GM23338 (cell line): ENCODE results near the gene IQCE. TPM values are rescaled to one million over a fixed set of nuclear protein-coding genes. Genes with fewer than 3 reads are reported as not detected.

Experiments used
- ATAC-seq: fragments of 200-7000 bp; cut with Tn5 transposase; 3 replicates; pipeline ENCODE4 v1.9.1; 2020
- DNase-seq: peaks from one replicate; pipeline ENCODE4 v3.0.0-alpha.2; 2015; ENCODE audit warnings: low spot score
- H2AFZ ChIP-seq: fragments of 200-600 bp; sonication (generic); 2 replicates; pipeline ENCODE4 v1.8.0; 2016; ENCODE audit warnings: antibody characterized with exemption, mild to moderate bottlenecking, moderate library complexity
- H3F3A ChIP-seq: fragments of 200-600 bp; sonication (generic); replicated peaks from 2 replicates; pipeline ENCODE4 v1.8.0; 2017; ENCODE audit warnings: antibody characterized with exemption, mixed run types, low read depth
- H3K27ac ChIP-seq: fragments of 200-600 bp; sonication (generic); 2 replicates; pipeline ENCODE4 v1.6.1; 2016; ENCODE audit warnings: low read depth
- H3K27me3 ChIP-seq: fragments of 200-600 bp; sonication (generic); 2 replicates; pipeline ENCODE4 v1.8.0; 2016; ENCODE audit warnings: mild to moderate bottlenecking, mixed run types, moderate library complexity; ENCODE audit not compliant: insufficient read depth
- H3K36me3 ChIP-seq: fragments of 200-600 bp; sonication (generic); 2 replicates; pipeline ENCODE4 v1.8.0; 2016; ENCODE audit warnings: mild to moderate bottlenecking; ENCODE audit not compliant: insufficient read depth
- H3K4me1 ChIP-seq: fragments of 200-600 bp; sonication (generic); 2 replicates; pipeline ENCODE4 v1.8.0; 2016; ENCODE audit warnings: mild to moderate bottlenecking, moderate library complexity; ENCODE audit not compliant: insufficient read depth
- H3K4me2 ChIP-seq: fragments of 200-600 bp; sonication (generic); 2 replicates; pipeline ENCODE4 v1.7.1; 2017; ENCODE audit warnings: mixed run types
- H3K4me3 ChIP-seq: fragments of 200-600 bp; sonication (generic); 2 replicates; pipeline ENCODE4 v1.6.1; 2016; ENCODE audit warnings: mixed run types
- H3K79me2 ChIP-seq: fragments of 200-600 bp; sonication (generic); replicated peaks from 2 replicates; pipeline ENCODE4 v1.8.0; 2017; ENCODE audit warnings: mild to moderate bottlenecking; ENCODE audit not compliant: insufficient read depth
- H3K9me2 ChIP-seq: fragments of 200-600 bp; sonication (generic); 2 replicates; pipeline ENCODE4 v1.8.0; 2017; ENCODE audit not compliant: insufficient read depth
- H4K20me1 ChIP-seq: fragments of 200-600 bp; sonication (generic); replicated peaks from 2 replicates; pipeline ENCODE4 v1.8.0; 2017; ENCODE audit warnings: mild to moderate bottlenecking; ENCODE audit not compliant: insufficient read depth
- H3K27ac Mint-ChIP-seq: 2 replicates; pipeline ENCODE4 v1.8.0; 2020; ENCODE audit warnings: inconsistent platforms, mild to moderate bottlenecking, moderate library complexity, mixed read lengths
- H3K27me3 Mint-ChIP-seq: 3 replicates; pipeline ENCODE4 v1.8.0; 2022; ENCODE audit warnings: low read depth, mild to moderate bottlenecking, moderate library complexity, mixed read lengths, inconsistent platforms; ENCODE audit not compliant: insufficient read depth, poor library complexity
- H3K36me3 Mint-ChIP-seq: 3 replicates; pipeline ENCODE4 v1.8.0; 2021; ENCODE audit warnings: low read depth, mild to moderate bottlenecking, inconsistent platforms, moderate library complexity, mixed read lengths
- H3K4me1 Mint-ChIP-seq: 3 replicates; pipeline ENCODE4 v1.8.0; 2020; ENCODE audit warnings: mild to moderate bottlenecking, inconsistent platforms, mixed read lengths
- H3K4me3 Mint-ChIP-seq: 3 replicates; pipeline ENCODE4 v1.8.0; 2021; ENCODE audit warnings: moderate library complexity, mild to moderate bottlenecking, inconsistent platforms, mixed read lengths
- H3K9me3 Mint-ChIP-seq: 3 replicates; pipeline ENCODE4 v1.8.0; 2020; ENCODE audit warnings: moderate library complexity, mild to moderate bottlenecking, inconsistent platforms, mixed read lengths
- CREB1 ChIP-seq: fragments of 250-450 bp; sonication (Bioruptor Pico); IDR thresholded peaks from 2 replicates; pipeline ENCODE4 v1.5.0; 2020; ENCODE audit warnings: low read depth, mild to moderate bottlenecking, moderate library complexity
- CTCF ChIP-seq, 2 experiments: fragments of 200-600 bp in 1 of 2; sonication (generic) in 1 of 2; conservative IDR thresholded peaks; 2 replicates each; pipeline versions ENCODE4 v1.5.1 to v1.6.1; 2016 to 2017; ENCODE audit warnings: antibody characterized with exemption in 2 of 2, low read depth in 2 of 2, mild to moderate bottlenecking in 2 of 2, moderate library complexity in 1 of 2
- EZH2phosphoT487 ChIP-seq: fragments of 200-600 bp; sonication (generic); IDR thresholded peaks from one replicate; pipeline ENCODE4 v1.8.1; 2018; ENCODE audit warnings: antibody characterized with exemption; ENCODE audit not compliant: unreplicated experiment
- JUNB ChIP-seq: IDR thresholded peaks from one replicate; pipeline ENCODE4 v1.6.1; 2016; ENCODE audit warnings: antibody characterized with exemption; ENCODE audit not compliant: unreplicated experiment
- NANOG ChIP-seq: IDR thresholded peaks from 2 replicates; pipeline ENCODE4 v1.6.1; 2016; ENCODE audit warnings: antibody characterized with exemption, borderline replicate concordance
- POLR2AphosphoS5 ChIP-seq: IDR thresholded peaks from 2 replicates; pipeline ENCODE4 v1.6.1; 2016; ENCODE audit warnings: antibody characterized with exemption, low read depth
- REST ChIP-seq: IDR thresholded peaks from one replicate; pipeline ENCODE4 v1.6.1; 2018; ENCODE audit warnings: antibody characterized with exemption; ENCODE audit not compliant: unreplicated experiment
- STAT1 ChIP-seq: IDR thresholded peaks from one replicate; pipeline ENCODE4 v1.6.1; 2016; ENCODE audit warnings: antibody characterized with exemption; ENCODE audit not compliant: unreplicated experiment
- ZNF114 ChIP-seq: fragments of 250-450 bp; sonication (Bioruptor Pico); IDR thresholded peaks from 2 replicates; pipeline ENCODE4 v1.5.0; 2020; ENCODE audit warnings: mild to moderate bottlenecking, moderate library complexity
- ZNF331 ChIP-seq: fragments of 250-450 bp; sonication (Bioruptor Pico); IDR thresholded peaks from 2 replicates; pipeline ENCODE4 v1.5.0; 2020; ENCODE audit warnings: low read depth, mild to moderate bottlenecking, moderate library complexity
- ZNF462 ChIP-seq: fragments of 250-450 bp; sonication (Bioruptor Pico); IDR thresholded peaks from 2 replicates; pipeline ENCODE4 v1.5.0; 2020; ENCODE audit warnings: mild to moderate bottlenecking, moderate library complexity
- polyA plus RNA-seq: library from polyadenylated mRNA; unstranded; fragments of >200 nt; fragmentation: Nextera tagmentation; extraction: Ambion mirVana; gene quantifications from 2 replicates; pipeline ENCODE4 v1.2.1, GENCODE V29; 2016
- total RNA-seq: library from RNA; depleted of rRNA; stranded (reverse); fragments of >200 nt; shearing (Covaris generic); gene quantifications from 2 replicates; pipeline ENCODE4 v1.2.3, GENCODE V29; 2014

The IQCE gene
- total and polyA plus RNA-seq, 2 experiments from 2014 or later, result 5.0 to 7.7 TPM

- TF ChIP-seq ZNF462, result no peak
- no peak for TF ChIP-seq CTCF (conservative IDR thresholded peaks at IDR 0.05; ENCODE audit: low read depth in 2 of 2)
- TF ChIP-seq JUNB, result no peak
- TF ChIP-seq NANOG, result no peak
These were observed 16.4 kb downstream of the IQCE start (continued) for GRCh38 chr7:2575046-2575732.

GRCh38 chr7:2575733-2576340 lies 17.1 kb downstream of the IQCE start:
- Histone ChIP-seq H3K4me3 (no peak overlapping the region), H4K20me1 (no peaks in the 10 kb centered on the region), H2AFZ (no peak overlapping the region), H3K79me2 (no peaks in the 10 kb centered on the region), H3K27ac (peak overlapping the region; percentile 39; the same call in 1 of the 2 replicates), H3K9me2 (no peaks in the 10 kb centered on the region), H3K36me3 (no peaks in the 10 kb centered on the region), H3F3A (no peaks in the 10 kb centered on the region), H3K4me1 (no peaks in the 10 kb centered on the region), H3K27me3 (no peaks in the 10 kb centered on the region), H3K4me2 (no peak overlapping the region)
- DNase-seq (no peak), ATAC-seq (no peak)
- H3K9me3 Mint-ChIP-seq, result no peaks in the 10 kb centered on the region
- H3K4me3 Mint-ChIP-seq, result no peak overlapping the region
- H3K27ac Mint-ChIP-seq, result peak overlapping the region; percentile 76; the same call in 1 of the 2 replicates
- no peaks in the 10 kb centered on the region; the same call in 2 of the 3 replicates for H3K36me3 Mint-ChIP-seq
- no peaks in the 10 kb centered on the region for H3K4me1 Mint-ChIP-seq
- H3K27me3 Mint-ChIP-seq, result peaks cover 11% of the 10 kb centered on the region
- TF ChIP-seq NANOG (no peak), CREB1 (CRISPR knock-in tag) (no peak), EZH2phosphoT487 (no peak), REST (no peak), POLR2AphosphoS5 (no peak), STAT1 (no peak), ZNF114 (no peak), JUNB (no peak), ZNF331 (CRISPR knock-in tag) (no peak)
